GM19099 (cell line): ENCODE measurements around the gene STK10.

Experiments used
- POLR2A ChIP-seq: IDR thresholded peaks from 3 replicates; pipeline ENCODE4 v1.6.1; 2011; ENCODE audit warnings: low read depth; ENCODE audit not compliant: insufficient read length; ENCODE audit errors: extremely low read depth

STK10 gene

GRCh38 chr5:172029876-172030275, 158.1 kb downstream of the STK10 start:
- no peak for TF ChIP-seq POLR2A

DNA sequence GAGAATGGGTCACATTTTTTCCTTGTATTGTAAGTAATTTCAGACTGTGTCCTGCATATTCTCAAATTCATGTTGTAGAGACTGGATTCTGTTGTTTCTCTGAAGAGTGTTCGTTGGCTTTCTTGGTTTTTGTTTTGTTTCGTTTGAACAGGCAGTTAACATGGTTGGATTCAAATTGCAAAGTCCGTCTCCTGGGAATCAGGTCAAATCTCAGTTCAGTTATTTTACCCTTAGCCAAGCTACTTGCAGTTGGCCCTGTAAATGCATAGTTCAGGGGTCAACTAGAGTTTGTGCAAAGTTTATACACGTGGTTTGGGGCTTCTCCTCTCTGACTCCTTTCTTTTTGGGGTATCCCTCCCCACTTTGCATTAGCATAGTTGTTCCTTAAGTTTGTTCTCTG, 159.9 kb downstream of the STK10 start:
- TF ChIP-seq POLR2A: no peak

- no peak for TF ChIP-seq POLR2A
Observed at GRCh38 chr5:172015346-172015745, 172.7 kb downstream of the STK10 start.

DNA sequence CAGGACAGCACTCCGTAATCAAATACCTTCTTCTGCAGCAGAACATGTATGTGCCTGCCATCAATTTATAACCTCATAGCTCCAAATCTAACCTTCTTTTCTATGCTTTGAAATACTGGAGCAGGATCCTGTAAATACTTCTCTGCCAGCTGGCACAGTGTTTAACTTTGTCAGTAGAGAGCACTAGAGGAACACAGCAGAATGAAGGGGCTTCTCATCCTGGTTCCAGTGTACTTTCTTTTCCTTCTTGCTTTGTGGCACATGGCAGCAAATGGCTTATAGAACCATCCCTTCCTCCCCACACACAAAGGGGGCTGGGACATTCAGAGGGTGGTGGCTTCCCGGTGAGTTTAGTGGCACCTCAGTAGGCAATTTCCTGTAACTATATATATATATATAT, 177.7 kb downstream of the STK10 start:
- no peak for TF ChIP-seq POLR2A

- no peak for TF ChIP-seq POLR2A
Observed at GRCh38 chr5:172009536-172010270, 178.3 kb downstream of the STK10 start.

DNA sequence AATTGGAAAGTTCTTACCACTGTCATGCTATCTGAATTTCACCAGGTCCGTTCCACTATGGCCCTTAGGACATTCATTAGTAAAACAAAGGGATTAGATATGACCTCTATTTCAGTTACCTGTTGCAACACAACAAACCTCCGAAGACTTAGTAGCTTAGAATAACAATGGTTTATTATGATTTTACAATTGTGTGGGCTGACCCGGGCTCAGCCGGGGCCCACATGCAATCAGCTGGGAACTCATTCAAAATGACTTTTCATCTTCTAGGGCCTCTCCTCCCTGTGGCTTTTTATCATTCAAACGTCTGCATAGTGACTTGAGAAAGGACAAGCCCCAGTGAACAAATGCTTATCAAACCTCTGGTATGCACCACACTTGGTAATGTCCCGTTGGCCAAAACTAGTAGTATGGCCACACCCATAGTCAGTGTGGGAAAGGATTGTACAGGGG, 179.3 kb downstream of the STK10 start:
- no peak for TF ChIP-seq POLR2A

DNA sequence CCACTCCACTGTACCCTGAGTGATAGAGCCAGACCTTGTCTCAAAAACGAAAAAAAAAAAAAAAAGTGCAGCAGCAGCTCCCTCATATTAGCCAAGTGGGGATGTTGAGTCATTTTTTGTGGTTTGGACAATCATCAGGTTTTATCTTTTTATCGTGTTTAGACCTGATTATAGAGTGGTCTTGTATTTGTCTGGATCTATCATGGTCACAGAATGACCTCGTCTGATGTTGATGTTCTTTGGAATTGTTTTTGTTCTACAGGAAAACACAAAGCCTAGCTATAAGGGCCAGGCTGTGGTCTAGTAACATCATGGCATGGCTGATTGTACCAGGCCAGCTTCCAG, 179.9 kb downstream of the STK10 start:
- TF ChIP-seq POLR2A: no peak

DNA sequence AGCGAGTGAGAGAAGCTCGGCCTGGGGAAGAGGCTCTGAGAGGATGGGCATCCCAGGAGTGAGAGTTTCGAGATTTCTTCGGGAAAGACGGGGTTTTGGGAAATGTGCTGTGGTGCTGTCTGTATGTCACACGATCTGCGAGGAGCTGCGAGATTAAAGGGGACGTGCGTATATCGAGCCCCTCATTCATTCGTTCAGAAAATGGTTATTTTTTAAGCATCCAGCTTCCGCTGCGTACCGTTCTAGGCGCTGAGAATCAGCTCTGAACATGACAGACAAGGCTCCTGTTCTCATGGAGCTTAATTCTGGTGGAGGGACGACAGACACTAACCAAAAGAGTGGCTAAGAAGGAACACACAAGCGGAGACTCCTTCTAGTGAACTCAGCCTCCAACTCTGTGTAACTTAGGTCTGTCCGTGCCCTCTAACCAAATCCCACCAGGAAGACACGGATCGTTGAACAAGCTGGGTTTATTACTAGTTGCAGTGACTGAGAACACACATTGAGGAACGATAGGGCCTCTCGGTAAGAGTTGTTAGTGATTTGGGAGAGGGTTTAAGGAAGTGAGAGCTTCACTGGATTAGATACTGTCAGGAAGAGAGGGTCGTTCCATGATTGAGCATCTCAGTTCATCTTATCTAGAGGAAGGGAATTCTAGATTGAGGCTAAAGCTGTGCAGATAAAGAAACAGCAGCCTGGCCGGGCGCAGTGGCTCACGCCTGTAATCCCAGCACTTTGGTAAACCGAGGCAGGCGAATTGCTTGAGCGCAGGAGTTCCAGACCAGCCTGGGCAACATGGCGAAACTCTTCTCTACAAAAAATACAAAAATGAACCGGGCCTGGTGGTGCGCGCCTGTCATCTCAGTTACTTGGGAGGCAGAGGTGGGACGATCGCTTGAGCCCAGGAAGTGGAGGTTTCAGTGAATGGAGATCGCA, 180.6 kb downstream of the STK10 start:
- TF ChIP-seq POLR2A: no peak

GRCh38 chr5:172006321-172007174, 181.5 kb downstream of the STK10 start, which contains the start of gene FBXW11:
Gene FBXW11 (minus strand): TSS chr5:172006638. CDS start chr5:172006502, 136 bp downstream.
- TF ChIP-seq POLR2A: peak; percentile 95

DNA sequence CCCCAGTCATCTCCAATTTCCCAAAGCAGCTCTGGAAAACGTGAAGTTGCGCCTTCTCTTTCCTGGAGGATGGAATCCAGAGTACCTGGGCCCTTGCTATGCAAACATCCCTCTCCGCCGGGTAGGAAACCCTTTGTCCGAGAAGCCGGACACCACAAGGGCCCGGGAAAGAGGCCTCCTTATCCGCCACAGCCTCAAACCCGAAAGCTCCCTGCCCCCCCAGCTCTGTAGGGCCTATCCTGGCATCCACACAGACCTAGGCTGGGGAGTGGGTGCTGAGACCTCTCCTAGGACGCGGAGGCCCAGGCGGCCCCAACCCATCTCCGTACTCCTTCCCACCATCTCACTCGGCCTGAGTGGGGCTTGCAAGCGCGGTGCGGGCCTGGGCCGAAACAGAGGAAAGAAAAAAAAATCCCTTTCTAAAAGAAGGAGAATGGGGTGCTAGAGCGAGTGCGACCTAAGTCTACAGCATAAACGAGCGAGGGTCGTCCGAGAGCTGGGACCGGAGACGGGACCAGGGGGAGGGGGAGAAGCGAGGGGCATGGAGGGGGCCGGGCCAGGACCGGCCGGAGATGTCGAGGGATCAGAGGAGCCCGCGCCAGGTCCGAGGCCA, 182.2 kb downstream of the STK10 start:
- TF ChIP-seq POLR2A: no peak

GRCh38 chr5:172004824-172005237, 183.2 kb downstream of the STK10 start:
- TF ChIP-seq POLR2A: no peak

GRCh38 chr5:172003746-172004145, 184.3 kb downstream of the STK10 start:
- no peak for TF ChIP-seq POLR2A

GRCh38 chr5:172002840-172003512, 185.0 kb downstream of the STK10 start:
- TF ChIP-seq POLR2A: no peak

- TF ChIP-seq POLR2A: no peak
Observed at GRCh38 chr5:172002310-172002709, 185.7 kb downstream of the STK10 start.
